PC-9 (cell line): ENCODE data around the gene AMDHD2. TPM values are rescaled to one million over a fixed set of nuclear protein-coding genes. Genes with fewer than 3 reads are reported as not detected.

Experiments
- BruUV-seq: library from RNA; stranded (reverse); fragments of 400-500 nt; replicated peaks from 2 replicates; lab custom pipeline; 2021; lab: Mats Ljungman, UMichigan
- CTCF ChIA-PET: fragments of 300-600 bp; sonication (Branson Sonifier 250); formaldehyde crosslinking; loops from one replicate; lab custom pipeline; 2022; ENCODE audit warnings: antibody characterized with exemption; lab: Charles Lee
- POLR2A ChIA-PET: fragments of 300-600 bp; sonication (Branson Sonifier 250); formaldehyde crosslinking; loops from one replicate; lab custom pipeline; 2022; ENCODE audit warnings: antibody characterized with exemption; ENCODE audit not compliant: unreplicated experiment; lab: Charles Lee
- DNase-seq, 2 experiments: peaks; one replicate each; pipeline versions ENCODE4 v3.0.0 to v3.0.0-alpha.2; 2015 to 2022; ENCODE audit warnings: mixed read lengths in 1 of 2
- H2AFZ ChIP-seq: fragments of 200-600 bp; sonication (generic); 2 replicates; pipeline ENCODE4 v1.8.1; 2017; ENCODE audit warnings: antibody characterized with exemption
- H3F3A ChIP-seq: fragments of 200-600 bp; sonication (generic); 2 replicates; pipeline ENCODE4 v1.8.1; 2017; ENCODE audit warnings: antibody characterized with exemption, mild to moderate bottlenecking, low read depth; ENCODE audit not compliant: insufficient read depth
- H3K27ac ChIP-seq: fragments of 200-600 bp; sonication (generic); 2 replicates; pipeline ENCODE4 v1.6.1; 2016; ENCODE audit warnings: mixed run types
- H3K27me3 ChIP-seq: fragments of 200-600 bp; sonication (generic); 2 replicates; pipeline ENCODE4 v1.6.1; 2016; ENCODE audit warnings: low read depth, mixed run types; ENCODE audit not compliant: insufficient read depth
- H3K36me3 ChIP-seq: fragments of 200-600 bp; sonication (generic); 2 replicates; pipeline ENCODE4 v1.6.1; 2016; ENCODE audit warnings: low read depth, mixed run types
- H3K4me1 ChIP-seq: fragments of 200-600 bp; sonication (generic); replicated peaks from 2 replicates; pipeline ENCODE4 v1.6.1; 2016; ENCODE audit warnings: mixed run types; ENCODE audit not compliant: insufficient read depth
- H3K4me2 ChIP-seq: fragments of 200-600 bp; sonication (generic); 2 replicates; pipeline ENCODE4 v1.6.1; 2017; ENCODE audit warnings: mixed run types
- H3K4me3 ChIP-seq: fragments of 200-600 bp; sonication (generic); 2 replicates; pipeline ENCODE4 v1.6.1; 2016; ENCODE audit warnings: mixed run types
- H3K79me2 ChIP-seq: fragments of 200-600 bp; sonication (generic); 2 replicates; pipeline ENCODE4 v1.6.1; 2017; ENCODE audit warnings: low read depth, mixed run types
- H3K9me2 ChIP-seq: fragments of 200-600 bp; sonication (generic); 2 replicates; pipeline ENCODE4 v1.8.1; 2017; ENCODE audit warnings: mild to moderate bottlenecking; ENCODE audit not compliant: insufficient read depth
- H3K9me3 ChIP-seq: fragments of 200-600 bp; sonication (generic); 2 replicates; pipeline ENCODE4 v1.8.1; 2016; ENCODE audit warnings: low read depth; ENCODE audit not compliant: insufficient read depth
- H4K20me1 ChIP-seq: fragments of 200-600 bp; sonication (generic); 2 replicates; pipeline ENCODE4 v1.8.1; 2017; ENCODE audit not compliant: insufficient read depth
- EZH2 ChIP-seq: fragments of 200-600 bp; sonication (generic); IDR thresholded peaks from 2 replicates; pipeline ENCODE4 v1.8.0; 2017; ENCODE audit warnings: antibody characterized with exemption, low read depth
- intact Hi-C: fragments of 100-400 bp; cut with micrococcal nuclease; formaldehyde crosslinking; loops from one replicate; pipeline ENCODE4 v1.10.0; 2022; ENCODE audit not compliant: unreplicated experiment
- total RNA-seq: library from RNA; stranded (reverse); gene quantifications from 2 replicates; pipeline ENCODE4 v1.2.3, GENCODE V29; 2021
- TF ChIP-seq, protein P1 (sequence below): fragments of 200-600 bp; sonication (generic); conservative IDR thresholded peaks from 2 replicates; pipeline ENCODE4 v1.6.1; 2017; ENCODE audit warnings: mixed run types, antibody characterized with exemption, mild to moderate bottlenecking, moderate library complexity

Gene AMDHD2
- total RNA-seq, 1 experiment from 2014 or later: 47.9 TPM

DNA sequence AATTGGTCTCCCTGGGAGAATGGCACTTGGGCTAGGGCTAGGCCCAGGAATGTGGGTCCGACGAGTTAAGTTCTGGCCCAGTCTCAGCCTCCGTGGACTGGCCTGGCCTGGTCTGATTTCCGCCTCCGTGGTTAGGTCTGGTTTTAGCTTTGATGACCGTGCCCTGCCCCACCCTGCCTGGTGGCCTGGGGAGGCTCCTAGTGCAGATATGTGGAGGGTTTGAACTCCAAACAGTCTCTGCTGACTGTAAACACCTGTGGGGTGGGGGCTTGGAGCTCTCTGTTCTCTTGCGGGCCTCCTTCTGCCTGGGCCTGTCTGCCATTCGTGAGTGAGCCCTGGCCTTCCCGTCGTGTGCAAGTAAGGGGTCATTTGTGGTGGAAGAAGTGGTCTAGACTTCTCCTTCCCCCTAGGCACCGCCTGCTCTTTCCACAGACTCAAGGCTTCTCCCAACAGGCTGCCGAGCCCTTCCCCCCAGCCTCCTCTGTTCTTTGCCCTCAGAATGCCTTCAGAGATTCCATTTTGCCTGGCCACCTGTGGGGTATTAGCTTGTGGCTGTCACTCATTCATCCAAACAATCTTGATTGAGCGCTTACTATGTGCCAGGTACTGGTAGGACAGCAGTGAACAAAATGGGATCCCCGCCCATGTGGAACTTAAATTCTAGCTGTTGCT lies 4.9 kb upstream of the AMDHD2 start:
- peak overlapping the region; percentile 80 for H3K4me3 ChIP-seq
- peak overlapping the region; percentile 100 for H3K4me2 ChIP-seq
- H3K36me3 ChIP-seq: no peaks in the 10 kb centered on the region; the same call in 1 of the 2 replicates
- no peak overlapping the region for H2AFZ ChIP-seq
- H3K9me2 ChIP-seq: no peaks in the 10 kb centered on the region
- intact Hi-C loops: no loop called here
- ChIA-PET POLR2A (no interaction called here), CTCF (interaction anchor here (0.5 to 0.6 kb wide), 2 partner anchors 109 to 423 kb away, joined by 3 read pairs; no protein-coding TSS in a partner anchor)
- H4K20me1 ChIP-seq: peaks cover 54% of the 10 kb centered on the region
- peak overlapping the region; percentile 17; the same call in 1 of the 2 replicates for H3K27ac ChIP-seq
- DNase-seq: no peak
- TF ChIP-seq, protein P1, sequence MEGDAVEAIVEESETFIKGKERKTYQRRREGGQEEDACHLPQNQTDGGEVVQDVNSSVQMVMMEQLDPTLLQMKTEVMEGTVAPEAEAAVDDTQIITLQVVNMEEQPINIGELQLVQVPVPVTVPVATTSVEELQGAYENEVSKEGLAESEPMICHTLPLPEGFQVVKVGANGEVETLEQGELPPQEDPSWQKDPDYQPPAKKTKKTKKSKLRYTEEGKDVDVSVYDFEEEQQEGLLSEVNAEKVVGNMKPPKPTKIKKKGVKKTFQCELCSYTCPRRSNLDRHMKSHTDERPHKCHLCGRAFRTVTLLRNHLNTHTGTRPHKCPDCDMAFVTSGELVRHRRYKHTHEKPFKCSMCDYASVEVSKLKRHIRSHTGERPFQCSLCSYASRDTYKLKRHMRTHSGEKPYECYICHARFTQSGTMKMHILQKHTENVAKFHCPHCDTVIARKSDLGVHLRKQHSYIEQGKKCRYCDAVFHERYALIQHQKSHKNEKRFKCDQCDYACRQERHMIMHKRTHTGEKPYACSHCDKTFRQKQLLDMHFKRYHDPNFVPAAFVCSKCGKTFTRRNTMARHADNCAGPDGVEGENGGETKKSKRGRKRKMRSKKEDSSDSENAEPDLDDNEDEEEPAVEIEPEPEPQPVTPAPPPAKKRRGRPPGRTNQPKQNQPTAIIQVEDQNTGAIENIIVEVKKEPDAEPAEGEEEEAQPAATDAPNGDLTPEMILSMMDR: no peak
- no peak for TF ChIP-seq EZH2
- H3K27me3 ChIP-seq: no peaks in the 10 kb centered on the region
- BruUV-seq: TSS peak; percentile 26
- peaks cover 28% of the 10 kb centered on the region for H3K4me1 ChIP-seq
- peaks cover 57% of the 10 kb centered on the region for H3K79me2 ChIP-seq
- no peaks in the 10 kb centered on the region for H3K9me3 ChIP-seq
- H3F3A ChIP-seq: peaks cover 26% of the 10 kb centered on the region; the same call in 1 of the 2 replicates

DNA sequence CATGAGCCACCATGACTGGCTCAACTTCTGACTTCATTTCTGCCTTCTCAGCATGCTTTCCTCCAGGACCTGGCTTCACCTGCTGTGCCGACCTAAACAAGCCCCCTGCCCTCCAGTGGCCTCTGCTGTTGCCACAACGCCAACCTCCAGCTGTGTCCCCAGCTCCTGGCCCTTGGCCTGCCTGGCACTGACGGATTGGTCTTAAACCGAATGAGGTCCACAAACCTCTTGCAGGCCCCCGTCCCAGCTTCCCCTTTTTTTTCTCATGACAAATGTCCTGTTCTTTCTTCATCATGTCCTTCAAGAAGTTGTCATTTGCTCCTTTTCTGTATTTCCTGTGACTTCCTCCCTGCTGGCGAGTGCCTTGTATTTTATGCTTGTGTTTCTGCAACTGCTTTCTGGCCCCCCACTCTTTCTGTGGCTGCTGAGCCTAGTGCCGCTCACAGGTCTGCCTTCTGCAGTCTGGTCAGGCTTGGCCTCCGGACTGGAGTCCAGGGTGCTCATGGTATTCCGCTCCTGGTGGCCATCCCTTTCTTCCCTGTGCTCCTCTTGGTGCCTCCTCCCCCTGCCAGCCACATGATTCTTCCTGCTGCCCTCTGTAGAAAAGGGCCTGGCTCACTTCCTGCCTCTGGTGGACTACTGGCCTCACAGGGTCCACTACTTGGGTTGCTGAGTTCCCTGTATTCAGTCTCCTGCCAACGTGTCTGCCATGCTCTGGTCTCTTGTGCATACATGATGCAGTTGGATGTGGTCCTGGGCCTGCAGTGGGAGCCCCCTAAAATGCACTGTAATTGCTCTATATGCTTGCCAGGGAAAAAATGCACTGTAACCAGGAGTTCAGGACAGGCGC lies 3.6 kb upstream of the AMDHD2 start:
- Histone ChIP-seq H3K9me2 (no peaks in the 10 kb centered on the region), H3K4me3 (no peak overlapping the region), H4K20me1 (peaks cover 54% of the 10 kb centered on the region), H3K36me3 (no peaks in the 10 kb centered on the region; the same call in 1 of the 2 replicates), H3K4me2 (peak overlapping the region; percentile 100; the same call in 1 of the 2 replicates), H3K27me3 (no peaks in the 10 kb centered on the region), H3K27ac (no peak overlapping the region), H3K9me3 (no peaks in the 10 kb centered on the region), H3K79me2 (peaks cover 67% of the 10 kb centered on the region), H3K4me1 (peaks cover 36% of the 10 kb centered on the region), H2AFZ (no peak overlapping the region), H3F3A (peaks cover 36% of the 10 kb centered on the region; the same call in 1 of the 2 replicates)
- ChIA-PET CTCF (no interaction called here), POLR2A (no interaction called here)
- BruUV-seq: no TSS peak
- TF ChIP-seq, protein P1: no peak
- no peak for TF ChIP-seq EZH2
- no peak for DNase-seq
- intact Hi-C loops: no loop called here

DNA sequence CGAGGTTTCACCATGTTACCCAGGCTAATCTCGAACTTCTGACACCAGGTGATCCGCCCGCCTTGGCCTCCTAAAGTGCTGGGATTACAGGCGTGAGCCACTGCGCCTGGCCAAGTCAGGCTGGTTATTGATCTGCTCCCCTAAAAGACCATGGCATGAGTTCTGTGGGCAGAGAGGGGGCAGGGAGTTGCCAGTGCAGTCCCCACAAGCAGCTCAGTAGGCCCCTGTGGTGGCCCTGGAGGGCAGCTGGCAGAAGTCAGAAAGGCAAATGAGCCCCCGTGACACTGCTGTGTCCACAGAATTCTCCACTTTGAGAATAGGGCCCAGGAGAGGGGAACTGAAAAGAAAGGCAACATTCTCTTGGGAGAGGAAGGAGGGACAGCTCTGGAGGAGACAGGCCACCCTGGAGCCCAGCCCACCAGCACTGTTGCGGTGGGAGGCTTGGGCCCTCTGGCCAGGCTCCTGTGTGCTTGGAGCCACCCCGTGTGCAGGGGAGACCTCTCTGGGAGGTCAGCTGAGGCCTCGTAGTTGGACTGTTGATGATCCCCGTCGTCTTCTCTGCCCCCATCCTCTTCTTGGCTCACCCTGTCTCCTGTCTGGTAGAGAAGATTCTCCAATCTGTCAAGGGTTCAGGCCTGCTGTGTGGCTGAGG lies 2.1 kb upstream of the AMDHD2 start:
- CTCF ChIA-PET: no interaction called here

More for the DNA sequence above, 2.1 kb upstream of the AMDHD2 start:
- no TSS peak for BruUV-seq
- Histone ChIP-seq H3K27me3 (no peaks in the 10 kb centered on the region), H3K4me3 (no peak overlapping the region), H3F3A (peaks cover 35% of the 10 kb centered on the region; the same call in 1 of the 2 replicates), H2AFZ (no peak overlapping the region), H3K4me1 (peaks cover 39% of the 10 kb centered on the region), H3K4me2 (no peak overlapping the region), H3K36me3 (no peaks in the 10 kb centered on the region; the same call in 1 of the 2 replicates), H3K79me2 (peaks cover 74% of the 10 kb centered on the region), H3K9me3 (no peaks in the 10 kb centered on the region), H3K27ac (no peak overlapping the region), H3K9me2 (no peaks in the 10 kb centered on the region), H4K20me1 (peaks cover 54% of the 10 kb centered on the region)
- TF ChIP-seq, protein P1: no peak
- no peak for DNase-seq
- intact Hi-C loops: no loop called here
- POLR2A ChIA-PET: no interaction called here
